OCI-LY3 (cell line): ENCODE data around the gene DNTTIP2.

Source experiments
- CTCF ChIP-seq: fragments of 200-600, 300-600 bp; sonication (generic); IDR thresholded peaks from 2 replicates; pipeline ENCODE4 v1.5.1; 2014; ENCODE audit warnings: antibody characterized with exemption, low read length, low read depth
- EZH2phosphoT487 ChIP-seq: fragments of 200-600 bp; shearing (Covaris generic); IDR thresholded peaks from 2 replicates; pipeline ENCODE4 v1.6.1; 2018; ENCODE audit warnings: antibody characterized with exemption, mixed run types, low read depth

- TF ChIP-seq CTCF (no peak), EZH2phosphoT487 (no peak)
Measured at GRCh38 chr1:93845538-93846205, 33.3 kb downstream of the DNTTIP2 start.
